Endothelial cell of umbilical vein (primary cell): ENCODE data around the gene CACNB3. TPM values are rescaled to one million over a fixed set of nuclear protein-coding genes. Genes with fewer than 3 reads are reported as not detected.

Source experiments
- BruUV-seq: library from RNA; stranded (reverse); fragments of 400-500 nt; replicated peaks from 2 replicates; lab custom pipeline; 2021; lab: Mats Ljungman, UMichigan
- CTCF ChIA-PET: fragments of 300-600, 350-600 bp; sonication (Branson Sonifier 250); formaldehyde crosslinking; loops from one replicate; lab custom pipeline; 2021; ENCODE audit warnings: antibody characterized with exemption, inconsistent platforms; lab: Charles Lee
- POLR2A ChIA-PET: fragments of 300-600, 350-600 bp; sonication (Branson Sonifier 250); formaldehyde crosslinking; loops from one replicate; lab custom pipeline; 2021; ENCODE audit warnings: antibody characterized with exemption, inconsistent platforms; lab: Charles Lee
- DNase-seq: peaks from one replicate; pipeline ENCODE4 v3.0.0-alpha.2; 2011; ENCODE audit warnings: low read depth, low spot score
- FAIRE-seq: peaks from 2 replicates; lab custom pipeline; 2011; peaks lifted over from hg19 to GRCh38; lab: Jason Lieb, UNC
- H2AFZ ChIP-seq: 2 replicates; pipeline ENCODE4 v1.6.0; 2012; ENCODE audit warnings: low read depth, low read length, control low read depth, inconsistent platforms
- H3K27ac ChIP-seq: 2 replicates; pipeline ENCODE4 v1.5.1; 2011; ENCODE audit warnings: low read depth, mild to moderate bottlenecking, control low read depth, low read length, moderate library complexity; ENCODE audit not compliant: insufficient read depth
- H3K27me3 ChIP-seq, 2 experiments: 2 replicates each; pipeline versions ENCODE4 v1.6.0 to v1.6.1; 2011; ENCODE audit warnings: low read length in 2 of 2, mixed read lengths in 1 of 2; ENCODE audit not compliant: control insufficient read depth in 2 of 2, insufficient read depth in 2 of 2
- H3K36me3 ChIP-seq, 2 experiments: 2 replicates in 1 of 2; 3 replicates in 1 of 2; pipeline ENCODE4 v1.5.1; 2011; ENCODE audit warnings: low read length in 2 of 2, mild to moderate bottlenecking in 1 of 2, moderate library complexity in 1 of 2; ENCODE audit not compliant: control insufficient read depth in 2 of 2, insufficient read depth in 2 of 2; ENCODE audit errors: extremely low read depth in 1 of 2
- H3K4me1 ChIP-seq: 3 replicates; pipeline ENCODE4 v1.5.1; 2011; ENCODE audit warnings: mild to moderate bottlenecking, low read length; ENCODE audit not compliant: control insufficient read depth, insufficient read depth; ENCODE audit errors: extremely low read depth
- H3K4me2 ChIP-seq: 2 replicates; pipeline ENCODE4 v1.6.1; 2011; ENCODE audit warnings: low read length, control low read depth, mixed read lengths; ENCODE audit not compliant: insufficient read depth
- H3K4me3 ChIP-seq, 3 experiments: fragments of 200-600 bp in 1 of 3; sonication (generic), shearing (Covaris generic) in 1 of 3; replicated peaks in 1 of 3; 2 replicates each; pipeline ENCODE4 v1.5.1; 2011 to 2016; ENCODE audit warnings: control low read depth in 3 of 3, low read length in 3 of 3, mild to moderate bottlenecking in 2 of 3, inconsistent platforms in 1 of 3, low read depth in 1 of 3, moderate library complexity in 1 of 3; ENCODE audit not compliant: insufficient read depth in 1 of 3
- H3K79me2 ChIP-seq: 2 replicates; pipeline ENCODE4 v1.6.0; 2012; ENCODE audit warnings: low read length, inconsistent platforms; ENCODE audit not compliant: control insufficient read depth, insufficient read depth
- H3K9ac ChIP-seq: replicated peaks from 2 replicates; pipeline ENCODE3; 2011; ENCODE audit warnings: low read length, control low read depth; ENCODE audit not compliant: insufficient read depth; ENCODE audit errors: extremely low read depth
- H3K9me1 ChIP-seq: replicated peaks from 3 replicates; pipeline ENCODE4 v1.6.0; 2011; ENCODE audit warnings: mild to moderate bottlenecking, low read length; ENCODE audit not compliant: control insufficient read depth, insufficient read depth; ENCODE audit errors: extremely low read depth
- H3K9me3 ChIP-seq: replicated peaks from 2 replicates; pipeline ENCODE4 v1.5.1; 2012; ENCODE audit warnings: low read length, inconsistent platforms; ENCODE audit not compliant: control insufficient read depth, insufficient read depth
- H4K20me1 ChIP-seq: replicated peaks from 2 replicates; pipeline ENCODE3; 2011; ENCODE audit warnings: mild to moderate bottlenecking, low read length; ENCODE audit not compliant: control insufficient read depth, insufficient read depth; ENCODE audit errors: extremely low read depth
- CTCF ChIP-seq, 2 donors: IDR thresholded peaks; 1 replicate in 1 of 2; 2 replicates in 1 of 2; pipeline ENCODE4 v1.5.1; 2011; ENCODE audit warnings: low read length in 2 of 2, mild to moderate bottlenecking in 2 of 2, moderate library complexity in 2 of 2, control low read depth in 1 of 2, inconsistent platforms in 1 of 2, low read depth in 1 of 2; ENCODE audit not compliant: insufficient read depth in 1 of 2; ENCODE audit errors: extremely low read depth in 1 of 2
- JUN ChIP-seq: IDR thresholded peaks from 2 replicates; pipeline ENCODE4 v1.6.1; 2011; ENCODE audit warnings: borderline replicate concordance, low read depth; ENCODE audit not compliant: insufficient read length, insufficient read depth
- MYC ChIP-seq: IDR thresholded peaks from one replicate; pipeline ENCODE4 v1.6.1; 2011; ENCODE audit warnings: mild to moderate bottlenecking, low read depth, low read length
- POLR2AphosphoS5 ChIP-seq: IDR thresholded peaks from 2 replicates; pipeline ENCODE4 v1.6.1; 2012; ENCODE audit warnings: low read depth, mild to moderate bottlenecking, control low read depth, low read length, moderate library complexity; ENCODE audit not compliant: insufficient read depth
- dilution Hi-C: fragments of 300-500 bp; cut with MboI; formaldehyde crosslinking; loops from one replicate; pipeline ENCODE4 v1.15.0; 2019; ENCODE audit warnings: low sequenced_read_pairs; ENCODE audit not compliant: extremely low pct_ligation_motif_present
- intact Hi-C: fragments of 100-400 bp; cut with micrococcal nuclease; formaldehyde crosslinking; loops from one replicate; pipeline ENCODE4 v1.10.0; 2022
- polyA plus RNA-seq, 4 experiments: library from polyadenylated mRNA; depleted of rRNA in 3 of 4; stranded (reverse) in 3 of 4; unstranded in 1 of 4; fragments of >200 nt; gene quantifications; 2 replicates each; pipeline versions ENCODE4 v1.2.1 to v1.2.3, GENCODE V29; 2011 to 2012; ENCODE audit warnings: missing spikeins in 1 of 4
- total RNA-seq: library from RNA; stranded (reverse); gene quantifications from 2 replicates; pipeline ENCODE4 v1.2.3, GENCODE V29; 2021

CACNB3 gene
- total and polyA plus RNA-seq, 2 donors (not counting 3 experiments of a cell fraction or from before 2014, with no cell fraction given): 37.4 to 61.8 TPM

GRCh38 chr12:48818831-48819590 is 715 bp downstream of the CACNB3 start:
- H3K27ac ChIP-seq: no peak overlapping the region
- peak overlapping the region; percentile 49 to 77 (median 58) for H3K4me3 ChIP-seq
- FAIRE-seq (peak; percentile 24), DNase-seq (peak; percentile 54)
- no peaks in the 10 kb centered on the region for H4K20me1 ChIP-seq
- H3K9me3 ChIP-seq: no peaks in the 10 kb centered on the region
- peaks cover 0 to 7% of the 10 kb centered on the region in 2 experiments for H3K36me3 ChIP-seq
- H3K4me2 ChIP-seq: peak overlapping the region; percentile 43
- intact Hi-C loops: no loop called here
- no peaks in the 10 kb centered on the region for H3K9me1 ChIP-seq
- peaks cover 16% of the 10 kb centered on the region for H3K4me1 ChIP-seq
- H2AFZ ChIP-seq: peak overlapping the region; percentile 34
- CTCF ChIA-PET: interaction anchor here (0.8 to 1.4 kb wide), 2 partner anchors 18 to 34 kb away, joined by 3 read pairs; no protein-coding TSS in a partner anchor
- peak overlapping the region; percentile 32 for H3K9ac ChIP-seq
- no peaks in the 10 kb centered on the region for H3K79me2 ChIP-seq
- no peaks in the 10 kb centered on the region for H3K27me3 ChIP-seq
- peak in 1 of 2 donors; percentile 51 for TF ChIP-seq CTCF (IDR thresholded peaks at IDR 0.05; ENCODE audit: extremely low read depth in 1 of 2, insufficient read depth in 1 of 2, low read depth in 1 of 2, low read length in 2 of 2)
- TF ChIP-seq POLR2AphosphoS5: no peak
- TF ChIP-seq MYC: no peak
- TF ChIP-seq JUN: no peak
- BruUV-seq: TSS peak; percentile 3
- dilution Hi-C loops: no loop called here
- POLR2A ChIA-PET: no interaction called here
